IMR-90 (cell line): Measurements from ENCODE around the gene HPF1. TPM values are rescaled to one million over a fixed set of nuclear protein-coding genes. Genes with fewer than 3 reads are reported as not detected.

Experiments
- ATAC-seq: fragments of 200-7000 bp; cut with Tn5 transposase; 2 replicates; pipeline ENCODE4 v1.9.1; 2020; ENCODE audit warnings: low read depth, mild to moderate bottlenecking, moderate library complexity
- BruUV-seq: library from RNA; stranded (reverse); fragments of 400-500 nt; replicated peaks from 2 replicates; lab custom pipeline; 2021; lab: Mats Ljungman, UMichigan
- CTCF ChIA-PET: fragments of 300-600 bp; formaldehyde crosslinking; extraction: SDS; loops from one replicate; lab custom pipeline; 2021; ENCODE audit warnings: antibody characterized with exemption; lab: Yijun Ruan, JAX
- POLR2A ChIA-PET: fragments of 300-600 bp; sonication (Branson Sonifier 250); formaldehyde crosslinking; loops from one replicate; lab custom pipeline; 2022; ENCODE audit warnings: antibody characterized with exemption; ENCODE audit not compliant: unreplicated experiment; lab: Charles Lee
- DNase-seq: peaks from one replicate; pipeline ENCODE4 v3.0.0; 2013
- H2AFZ ChIP-seq: replicated peaks from 2 replicates; pipeline ENCODE3; 2013; ENCODE audit warnings: low read length, mild to moderate bottlenecking; ENCODE audit not compliant: poor library complexity
- H2AK5ac ChIP-seq: 2 replicates; pipeline ENCODE4 v1.6.1; 2013; ENCODE audit warnings: low read depth, low read length, inconsistent platforms
- H2AK9ac ChIP-seq: replicated peaks from 2 replicates; pipeline ENCODE3; 2013; ENCODE audit warnings: mild to moderate bottlenecking, low read depth, low read length, moderate library complexity; ENCODE audit not compliant: poor library complexity
- H2BK120ac ChIP-seq: 2 replicates; pipeline ENCODE4 v1.6.1; 2013; ENCODE audit warnings: low read depth, low read length, inconsistent platforms
- H2BK15ac ChIP-seq: 3 replicates; pipeline ENCODE4 v1.6.1; 2013; ENCODE audit warnings: low read depth, low read length, inconsistent platforms
- H2BK20ac ChIP-seq: 2 replicates; pipeline ENCODE4 v1.6.1; 2013; ENCODE audit warnings: low read depth, mild to moderate bottlenecking, inconsistent platforms, low read length, moderate library complexity
- H2BK5ac ChIP-seq: 2 replicates; pipeline ENCODE4 v1.6.1; 2013; ENCODE audit warnings: mild to moderate bottlenecking, low read depth, low read length, inconsistent platforms; ENCODE audit not compliant: poor library complexity, severe bottlenecking
- H3K14ac ChIP-seq: replicated peaks from 2 replicates; pipeline ENCODE4 v1.6.1; 2013; ENCODE audit warnings: low read depth, low read length, inconsistent platforms
- H3K18ac ChIP-seq: 2 replicates; pipeline ENCODE4 v1.6.1; 2013; ENCODE audit warnings: low read depth, low read length, control low read depth
- H3K23ac ChIP-seq: 2 replicates; pipeline ENCODE4 v1.6.1; 2013; ENCODE audit warnings: low read depth, low read length, inconsistent platforms
- H3K27ac ChIP-seq: 2 replicates; pipeline ENCODE4 v1.5.1; 2013; ENCODE audit warnings: mild to moderate bottlenecking, control low read depth, low read length; ENCODE audit not compliant: insufficient read depth
- H3K27me3 ChIP-seq: 2 replicates; pipeline ENCODE4 v1.6.1; 2013; ENCODE audit warnings: low read length; ENCODE audit not compliant: control insufficient read depth, insufficient read depth
- H3K36me3 ChIP-seq: 2 replicates; pipeline ENCODE4 v1.6.1; 2013; ENCODE audit warnings: low read length, mixed read lengths; ENCODE audit not compliant: control insufficient read depth, insufficient read depth
- H3K4ac ChIP-seq: 2 replicates; pipeline ENCODE4 v1.6.1; 2013; ENCODE audit warnings: low read depth, low read length, inconsistent platforms
- H3K4me1 ChIP-seq: 2 replicates; pipeline ENCODE4 v1.6.1; 2013; ENCODE audit warnings: low read length, mixed read lengths; ENCODE audit not compliant: control insufficient read depth, insufficient read depth
- H3K4me2 ChIP-seq: 2 replicates; pipeline ENCODE4 v1.6.1; 2013; ENCODE audit warnings: low read depth, mild to moderate bottlenecking, control low read depth, low read length, moderate library complexity
- H3K4me3 ChIP-seq: 2 replicates; pipeline ENCODE4 v1.5.1; 2013; ENCODE audit warnings: low read depth, mild to moderate bottlenecking, control low read depth, low read length, moderate library complexity; ENCODE audit not compliant: insufficient read depth
- H3K56ac ChIP-seq: 2 replicates; pipeline ENCODE4 v1.6.1; 2013; ENCODE audit warnings: low read length, inconsistent platforms; ENCODE audit not compliant: insufficient read depth; ENCODE audit errors: extremely low read depth
- H3K79me1 ChIP-seq, 2 experiments: 2 replicates each; pipeline ENCODE4 v1.6.1; 2013; ENCODE audit warnings: low read length in 2 of 2, inconsistent platforms in 1 of 2, low read depth in 1 of 2
- H3K9ac ChIP-seq: 2 replicates; pipeline ENCODE4 v1.6.1; 2013; ENCODE audit warnings: low read depth, low read length, control low read depth
- H3K9me1 ChIP-seq: 2 replicates; pipeline ENCODE4 v1.6.1; 2013; ENCODE audit warnings: low read length, inconsistent platforms; ENCODE audit not compliant: insufficient read depth
- H3K9me3 ChIP-seq: 2 replicates; pipeline ENCODE4 v1.6.1; 2013; ENCODE audit warnings: low read length; ENCODE audit not compliant: control insufficient read depth, insufficient read depth
- H4K20me1 ChIP-seq: 2 replicates; pipeline ENCODE4 v1.6.1; 2013; ENCODE audit warnings: low read length, inconsistent platforms; ENCODE audit not compliant: insufficient read depth
- H4K5ac ChIP-seq: 2 replicates; pipeline ENCODE4 v1.6.1; 2013; ENCODE audit warnings: mild to moderate bottlenecking, low read depth, low read length, control low read depth
- H4K8ac ChIP-seq, 2 experiments: 2 replicates each; pipeline ENCODE4 v1.6.1; 2013; ENCODE audit warnings: low read depth in 2 of 2, low read length in 2 of 2, control low read depth in 1 of 2, inconsistent platforms in 1 of 2
- H4K91ac ChIP-seq: 2 replicates; pipeline ENCODE4 v1.6.1; 2013; ENCODE audit warnings: low read depth, low read length, inconsistent platforms; ENCODE audit not compliant: insufficient read depth
- BHLHE40 ChIP-seq: fragments of 150-350 bp; IDR thresholded peaks from 2 replicates; pipeline ENCODE4 v1.6.1; 2016; ENCODE audit warnings: mild to moderate bottlenecking, low read depth, low read length
- CEBPB ChIP-seq: IDR thresholded peaks from 2 replicates; pipeline ENCODE4 v1.6.1; 2012; ENCODE audit warnings: low read depth, low read length, improper control_type of control experiment
- CHD1 ChIP-seq: IDR thresholded peaks from 2 replicates; pipeline ENCODE4 v1.6.1; 2012; ENCODE audit warnings: low read depth, low read length, improper control_type of control experiment
- FOS ChIP-seq: fragments of 150-350 bp; IDR thresholded peaks from 2 replicates; pipeline ENCODE4 v1.6.1; 2016; ENCODE audit warnings: low read depth, low read length
- MAFK ChIP-seq: IDR thresholded peaks from 2 replicates; pipeline ENCODE4 v1.6.1; 2012; ENCODE audit warnings: low read depth, low read length, improper control_type of control experiment
- MAZ ChIP-seq: IDR thresholded peaks from 2 replicates; pipeline ENCODE4 v1.6.1; 2012; ENCODE audit warnings: low read depth, mild to moderate bottlenecking, low read length, improper control_type of control experiment, moderate library complexity, borderline replicate concordance
- MXI1 ChIP-seq: IDR thresholded peaks from 2 replicates; pipeline ENCODE4 v1.6.1; 2012; ENCODE audit warnings: low read depth, mild to moderate bottlenecking, low read length, moderate library complexity, borderline replicate concordance
- NFE2L2 ChIP-seq: fragments of 150-350 bp; IDR thresholded peaks from 2 replicates; pipeline ENCODE4 v1.6.1; 2016; ENCODE audit warnings: low read depth, mild to moderate bottlenecking, low read length
- RFX5 ChIP-seq: IDR thresholded peaks from 2 replicates; pipeline ENCODE4 v1.8.0; 2012; ENCODE audit warnings: low read depth, mild to moderate bottlenecking, low read length, moderate library complexity
- SMC3 ChIP-seq: fragments of 150-350 bp; IDR thresholded peaks from 2 replicates; pipeline ENCODE4 v1.6.1; 2016; ENCODE audit warnings: low read depth, mild to moderate bottlenecking, antibody characterized with exemption, low read length, moderate library complexity
- WGBS, 2 experiments: methylation state at CpG; one replicate each; pipeline versions ENCODE4 v1.1.5 to v1.1.7; 2013; ENCODE audit warnings: missing lambda C conversion rate in 2 of 2; ENCODE audit not compliant: insufficient read length in 1 of 2; ENCODE audit errors: extremely low coverage in 2 of 2; 5-methylcytosine and 5-hydroxymethylcytosine counted together
- dilution Hi-C: fragments of 300-500 bp; cut with HindIII; formaldehyde crosslinking; loops from one replicate; pipeline ENCODE4 v1.14.3; 2018; ENCODE audit warnings: low sequenced_read_pairs; ENCODE audit not compliant: unreplicated experiment
- in situ Hi-C: fragments of 300-500 bp; cut with MboI; formaldehyde crosslinking; loops from 3 replicates; pipeline ENCODE4 v1.14.3; 2019; ENCODE audit warnings: low sequenced_read_pairs, inconsistent platforms, mixed read lengths
- intact Hi-C: fragments of 100-400 bp; cut with micrococcal nuclease; formaldehyde crosslinking; loops from 2 replicates; pipeline ENCODE4 v1.10.0; 2022
- polyA plus RNA-seq, 3 experiments: library from polyadenylated mRNA; depleted of rRNA; stranded (reverse); fragments of >200 nt; gene quantifications; 2 replicates each; pipeline ENCODE4 v1.2.3, GENCODE V29; 2012; ENCODE audit warnings: low replicate concordance in 1 of 3
- total RNA-seq: library from RNA; depleted of rRNA; stranded (reverse); fragments of >200 nt; gene quantifications from 2 replicates; pipeline ENCODE4 v1.2.3, GENCODE V29; 2012
- TF ChIP-seq, protein P1 (sequence below): conservative IDR thresholded peaks from 2 replicates; pipeline ENCODE4 v1.5.1; 2012; ENCODE audit warnings: mild to moderate bottlenecking, low read depth, low read length, improper control_type of control experiment
- TF ChIP-seq, protein P2 (sequence below): fragments of 150-350 bp; IDR thresholded peaks from 2 replicates; pipeline ENCODE4 v1.6.1; 2016; ENCODE audit warnings: low read depth, mild to moderate bottlenecking, low read length, moderate library complexity, borderline replicate concordance

Gene HPF1
- total and polyA plus RNA-seq, 2 of the 4 experiments (the other 2 are of a cell fraction): 15.2 to 24.9 TPM

DNA sequence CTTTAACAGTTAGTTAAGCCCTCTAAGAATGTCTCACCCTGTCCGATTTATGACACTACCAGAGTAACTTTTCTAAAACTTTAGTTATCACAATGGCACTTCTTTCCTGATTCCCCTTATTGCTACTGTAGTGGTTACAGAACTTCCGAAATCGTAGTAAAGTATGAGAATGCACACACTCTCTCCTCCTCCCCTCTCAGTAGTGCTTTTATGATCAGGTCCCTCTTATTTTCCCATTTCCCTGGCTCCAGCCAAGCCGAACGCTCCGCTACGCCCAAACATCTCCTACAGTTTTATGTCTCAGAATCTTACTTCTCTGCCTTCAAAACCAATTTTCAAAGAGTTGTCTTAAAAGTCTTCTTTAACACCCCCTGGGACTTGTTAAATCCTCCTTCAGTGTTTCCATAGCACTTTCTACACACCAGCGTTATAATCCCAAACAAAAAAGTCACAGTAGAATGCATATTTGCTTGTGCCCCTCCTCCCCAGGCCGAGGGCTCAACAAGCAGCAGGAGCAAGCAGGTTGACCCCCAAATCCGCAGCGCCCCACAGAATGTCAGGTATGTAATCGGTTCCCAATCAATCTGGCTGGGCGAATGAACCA, 671 bp downstream of the HPF1 start:
- intact Hi-C loops (loop anchor here (1.0 to 2.0 kb wide), 2 partner anchors 130 to 136 kb away; partner anchors contain the start of gene CLCN3), in situ Hi-C loops (no loop called here), dilution Hi-C loops (no loop called here)
- Histone ChIP-seq H3K9me1 (peaks cover 2% of the 10 kb centered on the region; the same call in 1 of the 2 replicates), H4K91ac (peak overlapping the region; percentile 36; the same call in 1 of the 2 replicates), H2BK15ac (no peak overlapping the region), H3K23ac (peak overlapping the region; percentile 11; the same call in 1 of the 2 replicates), H2AFZ (peak overlapping the region; percentile 100), H3K18ac (no peak overlapping the region), H3K27me3 (no peaks in the 10 kb centered on the region; the same call in none of the 2 replicates), H3K36me3 (peaks cover 5% of the 10 kb centered on the region; the same call in 1 of the 2 replicates), H4K20me1 (no peaks in the 10 kb centered on the region), H3K79me1 (peaks cover 18 to 20% of the 10 kb centered on the region in 2 experiments), H2BK5ac (no peak overlapping the region), H3K27ac (no peak overlapping the region; the same call in 1 of the 2 replicates), H2AK5ac (no peak overlapping the region), H3K9me3 (no peaks in the 10 kb centered on the region), H3K9ac (peak overlapping the region; percentile 62), H3K4me1 (peaks cover 1% of the 10 kb centered on the region; the same call in 1 of the 2 replicates), H3K56ac (peak overlapping the region; percentile 12; the same call in 1 of the 2 replicates), H2BK120ac (no peak overlapping the region), H3K4me3 (peak overlapping the region; percentile 81), H2BK20ac (no peak overlapping the region), H3K4ac (peak overlapping the region; percentile 76), H2AK9ac (peak overlapping the region; percentile 87), H4K8ac (peak overlapping the region; percentile 76 to 95), H4K5ac (peak overlapping the region; percentile 1; the same call in 1 of the 2 replicates), H3K4me2 (peak overlapping the region; percentile 85), H3K14ac (peak overlapping the region; percentile 10)
- ChIA-PET CTCF (no interaction called here), POLR2A (no interaction called here)
- TF ChIP-seq CHD1: no peak
- no peak for TF ChIP-seq RFX5
- TF ChIP-seq SMC3: no peak
- TF ChIP-seq, protein P1, sequence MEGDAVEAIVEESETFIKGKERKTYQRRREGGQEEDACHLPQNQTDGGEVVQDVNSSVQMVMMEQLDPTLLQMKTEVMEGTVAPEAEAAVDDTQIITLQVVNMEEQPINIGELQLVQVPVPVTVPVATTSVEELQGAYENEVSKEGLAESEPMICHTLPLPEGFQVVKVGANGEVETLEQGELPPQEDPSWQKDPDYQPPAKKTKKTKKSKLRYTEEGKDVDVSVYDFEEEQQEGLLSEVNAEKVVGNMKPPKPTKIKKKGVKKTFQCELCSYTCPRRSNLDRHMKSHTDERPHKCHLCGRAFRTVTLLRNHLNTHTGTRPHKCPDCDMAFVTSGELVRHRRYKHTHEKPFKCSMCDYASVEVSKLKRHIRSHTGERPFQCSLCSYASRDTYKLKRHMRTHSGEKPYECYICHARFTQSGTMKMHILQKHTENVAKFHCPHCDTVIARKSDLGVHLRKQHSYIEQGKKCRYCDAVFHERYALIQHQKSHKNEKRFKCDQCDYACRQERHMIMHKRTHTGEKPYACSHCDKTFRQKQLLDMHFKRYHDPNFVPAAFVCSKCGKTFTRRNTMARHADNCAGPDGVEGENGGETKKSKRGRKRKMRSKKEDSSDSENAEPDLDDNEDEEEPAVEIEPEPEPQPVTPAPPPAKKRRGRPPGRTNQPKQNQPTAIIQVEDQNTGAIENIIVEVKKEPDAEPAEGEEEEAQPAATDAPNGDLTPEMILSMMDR: no peak
- TF ChIP-seq FOS: no peak
- no peak for TF ChIP-seq MAZ
- TF ChIP-seq MXI1: no peak
- TF ChIP-seq NFE2L2: no peak
- TF ChIP-seq CEBPB: no peak
- TF ChIP-seq MAFK: no peak
- TF ChIP-seq, protein P2, sequence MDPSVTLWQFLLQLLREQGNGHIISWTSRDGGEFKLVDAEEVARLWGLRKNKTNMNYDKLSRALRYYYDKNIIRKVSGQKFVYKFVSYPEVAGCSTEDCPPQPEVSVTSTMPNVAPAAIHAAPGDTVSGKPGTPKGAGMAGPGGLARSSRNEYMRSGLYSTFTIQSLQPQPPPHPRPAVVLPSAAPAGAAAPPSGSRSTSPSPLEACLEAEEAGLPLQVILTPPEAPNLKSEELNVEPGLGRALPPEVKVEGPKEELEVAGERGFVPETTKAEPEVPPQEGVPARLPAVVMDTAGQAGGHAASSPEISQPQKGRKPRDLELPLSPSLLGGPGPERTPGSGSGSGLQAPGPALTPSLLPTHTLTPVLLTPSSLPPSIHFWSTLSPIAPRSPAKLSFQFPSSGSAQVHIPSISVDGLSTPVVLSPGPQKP: no peak
- no peak for TF ChIP-seq BHLHE40
- whole genome bisulfite sequencing, 2 experiments: 4% methylated on average over 4 of the region's 13 CpGs; no CpG with 5 or more reads in 1 of the 2 experiments
- ATAC-seq: peak; percentile 34
- no TSS peak for BruUV-seq
- DNase-seq: no peak
